Measurements from ENCODE around the gene SRCIN1. TPM values are rescaled to one million over a fixed set of nuclear protein-coding genes. Genes with fewer than 3 reads are reported as not detected.

SRCIN1 gene
- total RNA-seq, 2 donors from 2014 or later: 0.52 to 1.1 TPM

GRCh38 chr17:38598536-38598935 lies 7.2 kb downstream of the SRCIN1 start:
- H3K4me1 ChIP-seq: peaks cover 0 to 8% of the 10 kb centered on the region in 2 donors
- H3K27me3 ChIP-seq: no peaks in the 10 kb centered on the region
- no peaks in the 10 kb centered on the region for H3K36me3 ChIP-seq
- H3K4me3 ChIP-seq: no peak overlapping the region
- no peaks in the 10 kb centered on the region for H3K9me3 ChIP-seq
- no peak overlapping the region for H3K27ac ChIP-seq
- TF ChIP-seq, protein P1, sequence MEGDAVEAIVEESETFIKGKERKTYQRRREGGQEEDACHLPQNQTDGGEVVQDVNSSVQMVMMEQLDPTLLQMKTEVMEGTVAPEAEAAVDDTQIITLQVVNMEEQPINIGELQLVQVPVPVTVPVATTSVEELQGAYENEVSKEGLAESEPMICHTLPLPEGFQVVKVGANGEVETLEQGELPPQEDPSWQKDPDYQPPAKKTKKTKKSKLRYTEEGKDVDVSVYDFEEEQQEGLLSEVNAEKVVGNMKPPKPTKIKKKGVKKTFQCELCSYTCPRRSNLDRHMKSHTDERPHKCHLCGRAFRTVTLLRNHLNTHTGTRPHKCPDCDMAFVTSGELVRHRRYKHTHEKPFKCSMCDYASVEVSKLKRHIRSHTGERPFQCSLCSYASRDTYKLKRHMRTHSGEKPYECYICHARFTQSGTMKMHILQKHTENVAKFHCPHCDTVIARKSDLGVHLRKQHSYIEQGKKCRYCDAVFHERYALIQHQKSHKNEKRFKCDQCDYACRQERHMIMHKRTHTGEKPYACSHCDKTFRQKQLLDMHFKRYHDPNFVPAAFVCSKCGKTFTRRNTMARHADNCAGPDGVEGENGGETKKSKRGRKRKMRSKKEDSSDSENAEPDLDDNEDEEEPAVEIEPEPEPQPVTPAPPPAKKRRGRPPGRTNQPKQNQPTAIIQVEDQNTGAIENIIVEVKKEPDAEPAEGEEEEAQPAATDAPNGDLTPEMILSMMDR (IDR thresholded peaks at IDR 0.05): no peak
- DNase-seq (ENCODE audit: low spot score): no peak

DNA sequence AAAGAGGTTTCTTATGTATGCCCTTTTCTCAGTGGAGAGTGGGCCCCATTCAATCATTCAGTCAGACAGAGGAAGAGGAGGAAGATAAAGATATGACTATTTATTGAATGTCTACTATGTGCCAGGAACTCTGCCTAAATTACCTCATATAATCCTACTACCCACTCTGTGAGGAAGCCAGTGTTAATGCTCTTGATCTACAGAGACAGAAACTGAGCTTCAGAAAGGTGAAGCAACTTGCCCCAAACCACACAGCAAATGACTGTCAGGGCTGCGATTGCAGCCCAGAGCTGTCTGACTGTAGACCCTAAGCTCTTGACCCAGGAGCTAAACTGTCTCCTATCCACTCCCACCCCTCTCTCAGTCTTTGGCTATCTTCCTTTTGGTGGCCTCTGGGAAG lies 8.4 kb downstream of the SRCIN1 start:
- Histone ChIP-seq H3K36me3 (no peaks in the 10 kb centered on the region), H3K9me3 (no peaks in the 10 kb centered on the region), H3K4me1 (peaks cover 0 to 8% of the 10 kb centered on the region in 2 donors), H3K27me3 (no peaks in the 10 kb centered on the region), H3K27ac (no peak overlapping the region), H3K4me3 (no peak overlapping the region)
- DNase-seq (ENCODE audit: low spot score): no peak
- TF ChIP-seq, protein P1 (IDR thresholded peaks at IDR 0.05): no peak

DNA sequence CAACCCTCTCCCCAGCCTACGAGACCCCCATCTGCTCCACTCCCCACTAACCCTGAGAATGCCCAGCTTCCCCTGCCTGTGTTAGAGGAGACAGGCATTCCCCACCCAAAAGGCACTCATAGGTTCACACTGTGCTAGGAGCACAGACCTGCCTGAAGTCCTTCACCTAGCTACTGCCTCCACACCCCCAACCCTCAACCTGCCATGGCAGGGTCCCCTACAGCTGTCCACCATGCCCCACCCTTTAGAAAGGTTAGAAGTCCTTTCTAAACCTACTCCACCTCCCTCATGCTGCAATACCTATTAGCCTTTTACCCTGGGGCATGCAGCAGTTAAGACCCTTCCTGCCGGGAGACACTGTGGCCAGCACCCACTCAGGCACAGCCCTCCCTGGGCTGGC lies 9.1 kb downstream of the SRCIN1 start:
- H3K27ac ChIP-seq: no peak overlapping the region
- no peak for DNase-seq (ENCODE audit: low spot score)
- H3K36me3 ChIP-seq: no peaks in the 10 kb centered on the region
- H3K4me1 ChIP-seq: peaks cover 0 to 2% of the 10 kb centered on the region in 2 donors
- TF ChIP-seq, protein P1 (IDR thresholded peaks at IDR 0.05): no peak
- H3K27me3 ChIP-seq: no peaks in the 10 kb centered on the region
- no peaks in the 10 kb centered on the region for H3K9me3 ChIP-seq
- no peak overlapping the region for H3K4me3 ChIP-seq

DNA sequence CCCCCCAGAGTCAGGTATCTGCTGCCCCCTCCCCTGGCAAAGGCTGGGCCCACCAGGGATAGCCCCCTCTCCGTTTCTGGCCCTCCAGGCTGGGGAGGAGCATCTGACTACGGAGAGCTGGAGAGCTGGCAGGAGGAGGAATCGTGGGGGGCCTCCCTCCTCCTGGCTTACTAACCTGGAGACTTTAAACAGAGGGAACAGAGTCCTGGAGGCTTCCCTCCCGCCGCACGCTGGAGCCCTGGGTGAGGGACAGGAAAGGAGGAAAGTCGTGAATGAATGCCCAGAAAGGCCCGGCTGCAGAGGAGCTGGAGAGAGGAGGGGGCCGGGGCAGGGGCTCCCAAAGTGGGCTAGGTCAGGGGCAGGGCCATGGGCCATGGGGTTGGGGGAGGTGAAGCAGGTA lies 9.9 kb downstream of the SRCIN1 start:
- H3K27ac ChIP-seq: no peak overlapping the region
- H3K27me3 ChIP-seq: no peaks in the 10 kb centered on the region
- DNase-seq (ENCODE audit: low spot score): no peak
- TF ChIP-seq, protein P1 (IDR thresholded peaks at IDR 0.05): no peak
- no peaks in the 10 kb centered on the region for H3K9me3 ChIP-seq
- no peaks in the 10 kb centered on the region for H3K36me3 ChIP-seq
- H3K4me3 ChIP-seq: no peak overlapping the region
- H3K4me1 ChIP-seq: peaks cover 0 to 6% of the 10 kb centered on the region in 2 donors

DNA sequence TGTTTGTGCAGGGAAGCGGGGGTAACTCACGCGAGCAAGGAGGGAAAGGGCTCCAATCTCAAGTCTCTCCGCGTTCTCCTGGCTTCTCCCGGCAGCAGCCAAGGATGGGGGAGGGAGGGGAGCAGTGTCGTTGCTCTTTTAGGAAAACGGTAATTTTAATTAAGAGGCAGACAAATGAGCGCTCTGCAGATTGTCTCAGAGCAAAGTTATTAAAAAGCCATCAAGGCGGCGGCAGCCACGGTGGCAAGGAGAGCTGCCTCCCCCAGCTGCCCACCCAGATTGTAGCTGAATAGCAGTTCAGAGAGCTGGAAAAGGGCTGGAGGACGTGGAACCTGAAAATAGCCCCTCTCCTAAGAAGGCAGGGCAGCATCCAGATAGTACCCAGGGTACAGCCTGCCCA lies 11.6 kb downstream of the SRCIN1 start:
- no peaks in the 10 kb centered on the region for H3K36me3 ChIP-seq
- H3K27me3 ChIP-seq: no peaks in the 10 kb centered on the region
- H3K9me3 ChIP-seq: no peaks in the 10 kb centered on the region
- no peak overlapping the region for H3K27ac ChIP-seq
- TF ChIP-seq, protein P1 (IDR thresholded peaks at IDR 0.05): no peak
- no peak overlapping the region for H3K4me3 ChIP-seq
- peaks cover 0 to 6% of the 10 kb centered on the region in 2 donors for H3K4me1 ChIP-seq
- no peak for DNase-seq (ENCODE audit: low spot score)

DNA sequence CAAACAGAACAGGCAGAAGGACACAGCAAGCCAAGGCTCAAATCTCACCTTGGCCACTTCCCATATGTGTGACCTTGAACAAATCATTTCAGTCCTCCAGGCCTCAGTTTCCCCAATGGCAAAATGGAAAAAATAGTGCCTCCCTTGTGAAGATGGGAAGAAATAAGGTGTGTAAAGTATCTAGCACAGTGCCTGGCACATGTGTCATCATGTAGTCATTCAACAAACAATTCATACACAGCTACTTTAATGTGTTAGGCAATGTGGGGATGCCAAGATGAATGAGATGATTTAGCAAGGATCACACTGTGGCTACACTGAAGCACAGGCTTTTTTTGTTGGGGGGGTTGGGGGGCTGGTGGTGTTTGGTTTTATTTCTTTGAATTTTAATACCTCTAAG lies 13.3 kb downstream of the SRCIN1 start:
- Histone ChIP-seq H3K27ac (no peak overlapping the region), H3K9me3 (no peaks in the 10 kb centered on the region), H3K4me1 (peaks cover 0 to 6% of the 10 kb centered on the region in 2 donors), H3K4me3 (no peak overlapping the region), H3K27me3 (no peaks in the 10 kb centered on the region), H3K36me3 (no peaks in the 10 kb centered on the region)
- no peak for DNase-seq (ENCODE audit: low spot score)
- TF ChIP-seq, protein P1 (IDR thresholded peaks at IDR 0.05): no peak

Data from right atrium auricular region (tissue), 2 donors.